GM18508 (cell line): ENCODE measurements around the gene TMLHE.
"Not testable (repeated sequence)": the region's sequence is repeated elsewhere in the genome, so short reads cannot be mapped to it uniquely, and the experiment has no call there.

Source experiments
- ATAC-seq: cut with Tn5 transposase; IDR thresholded peaks from one replicate; pipeline ENCODE4 v1.9.1; 2021; ENCODE audit warnings: moderate number of reproducible peaks; ENCODE audit not compliant: insufficient read depth, unreplicated experiment

The TMLHE gene

GRCh38 chrX:155514225-155514624, 98.5 kb downstream of the TMLHE start:
- no peak for ATAC-seq

- no peak for ATAC-seq
Observed at GRCh38 chrX:155505296-155505695, 107.5 kb downstream of the TMLHE start.

GRCh38 chrX:155495134-155495533, 117.6 kb downstream of the TMLHE start:
- ATAC-seq, result not testable (repeated sequence)

- not testable (repeated sequence) for ATAC-seq
Observed at GRCh38 chrX:155491421-155491820, 121.3 kb downstream of the TMLHE start.

GRCh38 chrX:155477136-155477535, 135.6 kb downstream of the TMLHE start:
- ATAC-seq, result not testable (repeated sequence)

GRCh38 chrX:155466269-155466938, 146.3 kb downstream of the TMLHE start:
- not testable (repeated sequence) for ATAC-seq

- ATAC-seq, result not testable (repeated sequence)
Observed at GRCh38 chrX:155460501-155460900, 152.3 kb downstream of the TMLHE start.

GRCh38 chrX:155458471-155458870, 154.3 kb downstream of the TMLHE start, which contains the start of gene F8A3:
F8A3 (minus strand) TSS chrX:155458620; CDS start chrX:155458600, 20 bp downstream.
- not testable (repeated sequence) for ATAC-seq

GRCh38 chrX:155457761-155458447, 154.8 kb downstream of the TMLHE start:
- not testable (repeated sequence) for ATAC-seq

- ATAC-seq, result no peak
Observed at GRCh38 chrX:155441097-155441496, 171.7 kb downstream of the TMLHE start.
